Thoracic aorta (tissue), 2 donors: Measurements from ENCODE around the gene GJB3. TPM values are rescaled to one million over a fixed set of nuclear protein-coding genes. Genes with fewer than 3 reads are reported as not detected.
A peak's percentile ranks its signal among the peaks of the same experiment; 100 is the strongest.

Experiments
- ATAC-seq: fragments of 150-250 bp; one replicate; pipeline ENCODE4 v1.8.0; 2017; ENCODE audit warnings: low read depth; ENCODE audit not compliant: insufficient number of reproducible peaks, low FRiP score
- DNase-seq: peaks from one replicate; pipeline ENCODE4 v3.0.0-alpha.2; 2020; ENCODE audit warnings: low spot score
- H3K27ac ChIP-seq, 2 donors: fragments of 200-600 bp; sonication (generic); 1 replicate in 1 of 2; 2 replicates in 1 of 2; pipeline ENCODE4 v1.5.1; 2016; ENCODE audit warnings: mild to moderate bottlenecking in 2 of 2, moderate library complexity in 2 of 2
- H3K27me3 ChIP-seq: fragments of 200-600 bp; sonication (generic); replicated peaks from 2 replicates; pipeline ENCODE4 v1.6.0; 2016; ENCODE audit warnings: mild to moderate bottlenecking; ENCODE audit not compliant: insufficient read depth
- H3K36me3 ChIP-seq: fragments of 200-600 bp; sonication (generic); one replicate; pipeline ENCODE4 v1.5.1; 2016
- H3K4me1 ChIP-seq, 2 donors: fragments of 200-600 bp; sonication (generic); 1 replicate in 1 of 2; 2 replicates in 1 of 2; pipeline versions ENCODE4 v1.5.1 to v1.6.0; 2016; ENCODE audit warnings: low read depth in 2 of 2, mild to moderate bottlenecking in 1 of 2; ENCODE audit not compliant: control insufficient read depth in 1 of 2
- H3K4me3 ChIP-seq: fragments of 200-600 bp; sonication (generic); 2 replicates; pipeline ENCODE4 v1.5.1; 2016; ENCODE audit warnings: mild to moderate bottlenecking
- H3K9me3 ChIP-seq: fragments of 200-600 bp; sonication (generic); 2 replicates; pipeline ENCODE4 v1.5.1; 2016
- CTCF ChIP-seq: fragments of 200-600 bp; sonication (generic); IDR thresholded peaks from one replicate; pipeline ENCODE4 v1.5.1; 2019; ENCODE audit warnings: antibody characterized with exemption
- total RNA-seq, 2 donors: library from RNA; depleted of rRNA; stranded (reverse); fragments of >200 nt; gene quantifications; one replicate each; pipeline versions ENCODE4 v1.1.0 to v1.2.3, GENCODE V29; 2016

Gene GJB3
- total RNA-seq, 2 donors from 2014 or later, result 0.28 to 0.54 TPM

DNA sequence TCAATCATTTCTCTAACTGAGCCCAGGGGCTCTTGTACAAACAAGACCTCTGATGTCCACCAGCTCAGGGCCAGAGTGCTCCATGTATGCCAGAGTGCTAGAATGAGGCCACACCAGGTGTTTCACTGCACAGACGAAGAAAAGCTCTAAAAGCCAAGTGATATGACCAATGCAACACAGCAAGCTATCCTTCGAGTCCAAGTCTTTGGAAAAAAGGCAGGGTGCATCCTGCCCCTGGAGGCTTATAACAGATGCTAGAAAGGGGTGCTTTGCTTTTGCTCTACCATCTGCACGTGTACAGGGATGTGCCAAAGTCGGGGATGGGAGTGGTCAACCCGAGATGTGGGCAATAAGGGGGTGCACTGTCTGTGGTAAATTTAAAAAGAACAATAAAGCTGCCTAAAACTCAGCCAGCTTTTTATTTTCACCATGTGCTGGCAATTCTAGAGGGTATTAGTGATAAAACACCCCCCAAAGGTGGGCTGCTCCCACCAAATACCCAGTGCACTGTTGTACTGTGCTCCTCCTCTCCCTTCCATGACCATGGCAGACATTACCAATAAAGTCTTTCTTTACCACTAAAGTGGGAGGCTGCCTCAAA lies 46.4 kb downstream of the GJB3 start:
- no peak for TF ChIP-seq CTCF
- Histone ChIP-seq H3K36me3 (no peaks in the 10 kb centered on the region), H3K9me3 (no peaks in the 10 kb centered on the region), H3K27me3 (no peaks in the 10 kb centered on the region), H3K4me1 (peaks cover 11 to 53% of the 10 kb centered on the region in 2 donors), H3K27ac (peak overlapping the region in 1 of 2 donors; percentile 39), H3K4me3 (no peak overlapping the region)
- DNase-seq (no peak), ATAC-seq (no peak)

GRCh38 chr1:34828611-34829010 lies 47.6 kb downstream of the GJB3 start:
- H3K27ac ChIP-seq, result peak overlapping the region; percentile 39 to 62
- ATAC-seq (no peak), DNase-seq (no peak)

DNA sequence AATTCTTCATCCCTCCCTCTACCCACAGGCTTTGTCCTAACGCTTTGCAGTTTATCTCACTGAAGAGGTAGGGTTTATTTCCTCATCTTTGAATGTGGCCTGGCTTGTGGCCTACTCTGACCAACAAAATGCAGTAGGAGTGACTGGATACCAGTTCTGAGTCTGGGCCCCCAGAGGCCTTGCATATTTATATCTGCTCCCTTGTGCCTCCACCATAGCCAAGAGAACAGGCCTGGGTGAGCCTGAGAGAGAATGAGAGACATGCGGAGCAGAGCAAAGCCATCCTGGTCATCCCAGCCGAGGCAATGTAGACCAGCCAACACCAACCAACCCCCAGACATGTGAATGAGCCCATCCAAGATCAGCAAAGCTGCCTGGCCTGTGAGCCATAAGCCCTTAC lies 48.2 kb downstream of the GJB3 start:
- ATAC-seq, result no peak
- no peaks in the 10 kb centered on the region for H3K27me3 ChIP-seq
- TF ChIP-seq CTCF, result no peak
- no peak overlapping the region for H3K4me3 ChIP-seq
- no peaks in the 10 kb centered on the region for H3K9me3 ChIP-seq
- no peak for DNase-seq
- no peaks in the 10 kb centered on the region for H3K36me3 ChIP-seq
- H3K4me1 ChIP-seq, result peaks cover 11 to 56% of the 10 kb centered on the region in 2 donors
- peak overlapping the region; percentile 34 to 62 for H3K27ac ChIP-seq

More at GRCh38 chr1:34828611-34829010, 47.6 kb downstream of the GJB3 start:
- Histone ChIP-seq H3K4me3 (no peak overlapping the region), H3K4me1 (peaks cover 11 to 55% of the 10 kb centered on the region in 2 donors), H3K27me3 (no peaks in the 10 kb centered on the region), H3K36me3 (no peaks in the 10 kb centered on the region), H3K9me3 (no peaks in the 10 kb centered on the region)
- no peak for TF ChIP-seq CTCF

DNA sequence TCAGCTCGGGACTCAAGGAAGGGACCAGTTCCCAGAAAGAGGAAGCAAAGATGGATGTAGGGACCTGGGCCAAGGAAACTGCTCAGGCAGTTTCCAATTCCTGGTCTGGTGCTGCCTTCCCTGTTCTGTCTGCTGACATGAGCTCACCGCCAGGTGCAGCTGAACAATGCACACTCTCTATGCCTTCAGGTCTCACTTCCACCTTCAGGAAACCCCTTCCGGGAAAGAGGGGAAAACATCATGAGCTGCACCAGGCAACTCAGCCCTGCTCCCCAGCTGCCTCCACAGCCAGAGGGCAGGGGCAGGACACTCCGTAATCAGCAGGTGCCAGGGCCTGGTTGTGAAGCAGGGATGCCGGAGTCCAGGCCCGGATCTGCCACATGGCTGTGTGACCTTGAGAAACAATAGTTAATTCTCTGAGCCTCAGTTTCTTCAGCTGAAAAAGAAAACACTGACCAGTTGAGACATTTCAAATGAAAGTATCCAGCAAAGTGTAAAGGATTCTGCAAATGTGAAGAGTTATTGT lies 50.8 kb downstream of the GJB3 start:
- Histone ChIP-seq H3K4me1 (peaks cover 9 to 56% of the 10 kb centered on the region in 2 donors), H3K9me3 (no peaks in the 10 kb centered on the region), H3K27ac (peak overlapping the region in 1 of 2 donors; percentile 9), H3K4me3 (no peak overlapping the region), H3K27me3 (no peaks in the 10 kb centered on the region), H3K36me3 (no peaks in the 10 kb centered on the region)
- TF ChIP-seq CTCF, result no peak
- DNase-seq, result no peak
- ATAC-seq, result no peak

- Histone ChIP-seq H3K9me3 (no peaks in the 10 kb centered on the region), H3K4me3 (no peak overlapping the region), H3K36me3 (no peaks in the 10 kb centered on the region), H3K27me3 (no peaks in the 10 kb centered on the region), H3K27ac (no peak overlapping the region), H3K4me1 (peaks cover 10 to 56% of the 10 kb centered on the region in 2 donors)
- ATAC-seq (no peak), DNase-seq (no peak)
- TF ChIP-seq CTCF, result no peak
These were observed 52.7 kb downstream of the GJB3 start for GRCh38 chr1:34833711-34834110.

Other genes starting within 250 kb of the GJB3 start
- gene GJB5, start 26.2 kb upstream of the GJB3 start, total RNA-seq, result not detected
- gene GJB4, start 21.5 kb upstream of the GJB3 start, total RNA-seq, result not detected
- 10 to 100 TPM; 41.3 to 64.2 TPM for gene GJA4, start 11.8 kb downstream of the GJB3 start, total RNA-seq
- gene SMIM12, start 78.5 kb downstream of the GJB3 start, total RNA-seq, result 10 to 100 TPM; 30.1 to 33.5 TPM
- under 1 TPM; 0.14 to 0.21 TPM for gene DLGAP3, start 148.4 kb downstream of the GJB3 start, total RNA-seq
- 10 to 100 TPM; 44.5 to 47.3 TPM for gene TMEM35B, start 204.1 kb downstream of the GJB3 start, total RNA-seq